Fibroblast of pulmonary artery (primary cell): ENCODE data around the gene AQP1.

Experiments
- DNase-seq: peaks from one replicate; pipeline ENCODE4 v3.0.0-alpha.2; 2010; ENCODE audit warnings: low read depth
- H3K4me3 ChIP-seq: replicated peaks from 2 replicates; pipeline ENCODE4 v1.5.1; 2011; ENCODE audit warnings: low read depth, mild to moderate bottlenecking, control low read depth, low read length, moderate library complexity
- CTCF ChIP-seq: IDR thresholded peaks from 2 replicates; pipeline ENCODE4 v1.5.1; 2011; ENCODE audit warnings: mild to moderate bottlenecking, control low read depth, low read length, inconsistent platforms; ENCODE audit errors: missing control alignments

Gene AQP1

GRCh38 chr7:30874656-30875302 lies 36.9 kb upstream of the AQP1 start:
- no peak for DNase-seq
- H3K4me3 ChIP-seq, result no peak overlapping the region
- TF ChIP-seq CTCF, result no peak

DNA sequence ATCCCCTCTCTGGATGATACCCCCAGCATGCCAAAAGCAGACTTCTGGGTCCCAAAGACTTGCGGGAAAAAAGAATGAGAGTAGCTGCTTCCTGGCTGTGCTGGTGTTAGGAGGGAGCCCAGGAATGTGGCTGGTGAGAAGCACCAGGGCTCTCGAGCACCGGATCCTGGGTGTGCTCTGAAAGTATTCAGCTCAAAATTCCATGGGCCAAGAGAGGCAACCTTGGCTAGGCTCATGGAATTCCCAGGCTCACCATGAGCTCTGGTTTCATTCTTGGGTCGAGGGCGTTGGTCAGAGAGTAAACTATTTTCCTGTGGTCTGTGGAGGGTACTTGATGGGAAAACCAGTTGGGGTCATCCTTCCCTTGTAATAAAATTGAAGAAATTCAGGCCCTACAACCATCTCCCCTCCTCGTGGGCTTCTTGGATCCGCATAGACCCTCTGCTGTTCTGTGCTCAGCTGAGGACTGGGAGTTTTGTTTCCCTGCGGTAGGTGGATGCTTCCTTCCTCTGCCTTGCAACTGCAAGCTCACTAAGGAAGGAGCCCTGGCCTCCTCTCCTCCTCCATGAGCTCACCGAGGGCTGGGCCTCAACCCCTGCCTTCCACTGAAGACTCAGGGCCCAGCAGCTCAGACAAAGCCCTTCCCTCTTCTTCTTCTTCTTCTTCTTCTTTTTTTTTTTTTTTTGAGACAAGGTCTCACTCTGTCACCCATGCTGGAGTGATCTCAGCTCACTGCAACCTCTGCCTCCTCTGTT lies 34.5 kb upstream of the AQP1 start:
- DNase-seq, result no peak
- no peak for TF ChIP-seq CTCF
- no peak overlapping the region for H3K4me3 ChIP-seq

- DNase-seq, result no peak
- H3K4me3 ChIP-seq, result no peak overlapping the region
- TF ChIP-seq CTCF, result no peak
These were observed 33.7 kb upstream of the AQP1 start for GRCh38 chr7:30877993-30878392.

GRCh38 chr7:30879139-30880124 lies 32.2 kb upstream of the AQP1 start:
- TF ChIP-seq CTCF, result no peak
- no peak overlapping the region for H3K4me3 ChIP-seq
- no peak for DNase-seq

DNA sequence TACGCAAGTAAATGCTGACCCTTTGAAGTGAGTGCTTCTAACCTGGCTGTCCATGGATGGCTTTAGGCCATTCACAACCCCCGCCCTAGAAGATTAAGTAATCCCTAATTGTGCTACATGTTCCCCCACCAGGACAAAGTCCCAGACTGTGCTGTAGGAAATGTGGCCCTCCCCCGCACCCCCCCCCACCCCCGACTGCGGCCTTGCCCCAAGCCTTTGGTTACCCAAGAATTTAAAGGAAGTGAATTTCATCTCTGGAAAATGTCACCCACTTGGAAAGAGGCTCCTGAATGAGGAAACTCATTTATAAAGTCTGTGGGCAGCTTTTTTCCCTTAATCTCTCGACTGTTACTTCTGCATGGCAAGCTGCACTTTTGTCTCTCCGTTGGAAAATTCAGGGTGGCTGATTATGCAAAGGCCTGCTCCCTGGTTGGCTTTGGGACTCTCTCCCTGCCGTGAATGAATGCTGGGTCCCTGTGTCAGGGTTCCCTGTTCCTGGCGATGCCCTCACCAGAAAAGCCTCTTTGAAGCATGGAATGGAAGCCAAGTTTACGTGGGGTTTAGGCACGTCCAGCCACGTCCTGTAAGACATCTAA lies 31.4 kb upstream of the AQP1 start:
- peak; percentile 39 for DNase-seq
- TF ChIP-seq CTCF, result no peak
- H3K4me3 ChIP-seq, result no peak overlapping the region

- TF ChIP-seq CTCF, result no peak
- DNase-seq, result no peak
These were observed 30.7 kb upstream of the AQP1 start for GRCh38 chr7:30880941-30881340.

More at GRCh38 chr7:30880941-30881340, 30.7 kb upstream of the AQP1 start:
- H3K4me3 ChIP-seq, result no peak overlapping the region
